B cell (primary cell): ENCODE results near the gene ST3GAL3. TPM values are rescaled to one million over a fixed set of nuclear protein-coding genes. Genes with fewer than 3 reads are reported as not detected.

ENCODE experiments used
- ATAC-seq: fragments of 200-7000 bp; cut with Tn5 transposase; one replicate; pipeline ENCODE4 v1.10.0; 2021; ENCODE audit warnings: low read depth, mild to moderate bottlenecking, moderate number of reproducible peaks, moderate library complexity
- CTCF ChIA-PET: fragments of 350-600 bp; sonication (Branson Sonifier 250); formaldehyde crosslinking; loops from one replicate; lab custom pipeline; 2021; ENCODE audit warnings: antibody characterized with exemption, inconsistent platforms; lab: Charles Lee
- POLR2A ChIA-PET: fragments of 350-600 bp; sonication (Branson Sonifier 250); formaldehyde crosslinking; loops from one replicate; lab custom pipeline; 2021; ENCODE audit warnings: antibody characterized with exemption; lab: Charles Lee
- DNase-seq: peaks from one replicate; pipeline ENCODE4 v3.0.0; 2013
- H2AFZ ChIP-seq: 2 replicates; pipeline ENCODE4 v1.6.1; 2012; ENCODE audit warnings: mild to moderate bottlenecking, low read depth, low read length; ENCODE audit not compliant: insufficient read depth, poor library complexity, severe bottlenecking
- H3K27ac ChIP-seq, 2 donors: 1 replicate in 1 of 2; 2 replicates in 1 of 2; pipeline ENCODE4 v1.5.1; 2012 to 2013; ENCODE audit warnings: low read length in 2 of 2, mild to moderate bottlenecking in 2 of 2, moderate library complexity in 1 of 2
- H3K27me3 ChIP-seq, 4 experiments: fragments of 200-600 bp in 1 of 4; sonication (generic) in 1 of 4; replicated peaks in 1 of 4; 1 replicate in 2 of 4; 2 replicates in 2 of 4; pipeline versions ENCODE4 v1.6.1 to v1.7.0; 2013 to 2016; ENCODE audit warnings: low read length in 3 of 4, mild to moderate bottlenecking in 2 of 4, mixed read lengths in 1 of 4, moderate library complexity in 1 of 4; ENCODE audit not compliant: insufficient read depth in 4 of 4, control insufficient read depth in 3 of 4; ENCODE audit errors: control extremely low read depth in 1 of 4
- H3K36me3 ChIP-seq, 2 experiments: replicated peaks in 1 of 2; 1 replicate in 1 of 2; 2 replicates in 1 of 2; pipeline versions ENCODE4 v1.6.1 to v1.7.1; 2013; ENCODE audit warnings: low read length in 1 of 2; ENCODE audit not compliant: insufficient read depth in 2 of 2, control insufficient read depth in 1 of 2; ENCODE audit errors: control extremely low read depth in 1 of 2, extremely low read depth in 1 of 2
- H3K4me1 ChIP-seq, 2 donors: fragments of 200-600 bp in 1 of 2; sonication (generic) in 1 of 2; 1 replicate in 1 of 2; 2 replicates in 1 of 2; pipeline versions ENCODE4 v1.5.1 to v1.6.1; 2013 to 2017; ENCODE audit warnings: low read length in 2 of 2; ENCODE audit not compliant: control insufficient read depth in 2 of 2, insufficient read depth in 2 of 2
- H3K4me2 ChIP-seq: replicated peaks from 2 replicates; pipeline ENCODE3; 2012; ENCODE audit warnings: mild to moderate bottlenecking, low read depth, low read length; ENCODE audit not compliant: poor library complexity, severe bottlenecking
- H3K4me3 ChIP-seq, 5 experiments: fragments of 200-600 bp in 1 of 5; sonication (generic) in 1 of 5; 1 replicate in 3 of 5; 2 replicates in 2 of 5; pipeline versions ENCODE4 v1.5.1 to v1.7.0; 2011 to 2016; ENCODE audit warnings: low read length in 4 of 5, mild to moderate bottlenecking in 4 of 5, low read depth in 2 of 5, control low read depth in 1 of 5, moderate library complexity in 1 of 5; ENCODE audit not compliant: insufficient read depth in 1 of 5; ENCODE audit errors: control extremely low read depth in 1 of 5, extremely low read depth in 1 of 5
- H3K79me2 ChIP-seq: fragments of 200-600 bp; sonication (generic); one replicate; pipeline ENCODE4 v1.6.0; 2016; ENCODE audit warnings: low read length; ENCODE audit not compliant: control insufficient read depth, insufficient read depth
- H3K9ac ChIP-seq: fragments of 200-600 bp; sonication (generic); 2 replicates; pipeline ENCODE4 v1.6.1; 2017; ENCODE audit warnings: mild to moderate bottlenecking, low read length, moderate library complexity
- H3K9me3 ChIP-seq, 3 donors: one replicate each; pipeline versions ENCODE4 v1.6.1 to v1.7.1; 2013; ENCODE audit warnings: low read length in 2 of 3; ENCODE audit not compliant: control insufficient read depth in 2 of 3, insufficient read depth in 1 of 3; ENCODE audit errors: control extremely low read depth in 1 of 3
- H4K20me1 ChIP-seq: 2 replicates; pipeline ENCODE4 v1.6.0; 2012; ENCODE audit warnings: mild to moderate bottlenecking, low read length; ENCODE audit not compliant: insufficient read depth, control insufficient read depth, poor library complexity, severe bottlenecking
- H3K27ac Mint-ChIP-seq: one replicate; pipeline ENCODE4 v1.8.0; 2021; ENCODE audit warnings: mixed read lengths
- H3K27me3 Mint-ChIP-seq: one replicate; pipeline ENCODE4 v1.8.0; 2021; ENCODE audit warnings: mixed read lengths
- H3K4me1 Mint-ChIP-seq: one replicate; pipeline ENCODE4 v1.8.0; 2021; ENCODE audit warnings: mixed read lengths
- H3K4me3 Mint-ChIP-seq: one replicate; pipeline ENCODE4 v1.8.0; 2021; ENCODE audit warnings: mixed read lengths
- H3K9me3 Mint-ChIP-seq: one replicate; pipeline ENCODE4 v1.8.0; 2022; ENCODE audit warnings: mixed read lengths; ENCODE audit not compliant: insufficient read depth
- CTCF ChIP-seq: fragments of 200-600 bp; IDR thresholded peaks from one replicate; pipeline ENCODE4 v1.8.0; 2022; ENCODE audit warnings: antibody characterized with exemption, mild to moderate bottlenecking
- EZH2 ChIP-seq: IDR thresholded peaks from 2 replicates; pipeline ENCODE4 v1.6.1; 2012; ENCODE audit warnings: borderline replicate concordance, low read depth, mild to moderate bottlenecking, moderate library complexity, low read length; ENCODE audit not compliant: insufficient read depth, poor library complexity, severe bottlenecking
- WGBS: methylation state at CpG from one replicate; pipeline ENCODE4 v1.1.5; 2013; ENCODE audit warnings: missing lambda C conversion rate; ENCODE audit not compliant: insufficient coverage; 5-methylcytosine and 5-hydroxymethylcytosine counted together
- intact Hi-C: fragments of 100-400 bp; cut with micrococcal nuclease; formaldehyde crosslinking; loops from one replicate; pipeline ENCODE4 v1.10.0; 2022
- polyA plus RNA-seq: library from polyadenylated mRNA; depleted of rRNA; stranded (reverse); fragments of >200 nt; gene quantifications from 2 replicates; pipeline ENCODE4 v1.2.3, GENCODE V29; 2012
- total RNA-seq, 2 donors: library from RNA; stranded (reverse); fragments of 120-200 nt in 1 of 2; gene quantifications; 1 replicate in 1 of 2; 2 replicates in 1 of 2; pipeline versions ENCODE4 v1.2.3 to v1.2.4, GENCODE V29; 2013 to 2022

ST3GAL3 gene
- total and polyA plus RNA-seq, 2 donors (not counting 1 experiment from before 2014, with no cell fraction given), result 16.8 to 31.4 TPM

GRCh38 chr1:43818691-43819090 is 111.4 kb downstream of the ST3GAL3 start:
- no peak overlapping the region for H3K4me3 ChIP-seq
- no peak overlapping the region for H3K9ac ChIP-seq
- no peak overlapping the region for H3K4me2 ChIP-seq
- Mint-ChIP-seq H3K4me1 (no peaks in the 10 kb centered on the region), H3K27me3 (no peaks in the 10 kb centered on the region), H3K27ac (no peak overlapping the region), H3K9me3 (peaks cover 2% of the 10 kb centered on the region), H3K4me3 (no peak overlapping the region)
- WGBS, result 100% methylated on average over 1 of the region's 1 CpG
- H3K9me3 ChIP-seq, result peaks cover 0 to 8% (median 5%) of the 10 kb centered on the region in 3 donors
- no peaks in the 10 kb centered on the region for H3K4me1 ChIP-seq
- no peak for ATAC-seq
- no peaks in the 10 kb centered on the region for H3K27me3 ChIP-seq
- H3K27ac ChIP-seq, result no peak overlapping the region
- TF ChIP-seq EZH2, result no peak
- TF ChIP-seq CTCF, result no peak
- CTCF ChIA-PET, result no interaction called here
- no peaks in the 10 kb centered on the region for H4K20me1 ChIP-seq
- intact Hi-C loops, result no loop called here
- H3K36me3 ChIP-seq, result peaks cover 3 to 10% of the 10 kb centered on the region in 2 experiments
- H3K79me2 ChIP-seq, result no peaks in the 10 kb centered on the region
- no peak for DNase-seq
- H2AFZ ChIP-seq, result no peak overlapping the region
- POLR2A ChIA-PET, result no interaction called here

GRCh38 chr1:43819357-43819756 is 112.0 kb downstream of the ST3GAL3 start:
- no peaks in the 10 kb centered on the region for H3K79me2 ChIP-seq
- no peak overlapping the region for H2AFZ ChIP-seq
- H3K36me3 ChIP-seq, result peaks cover 3 to 10% of the 10 kb centered on the region in 2 experiments
- ATAC-seq (no peak), DNase-seq (no peak)
- Mint-ChIP-seq H3K4me1 (peaks cover 4% of the 10 kb centered on the region), H3K4me3 (no peak overlapping the region), H3K9me3 (peaks cover 2% of the 10 kb centered on the region), H3K27ac (no peak overlapping the region), H3K27me3 (no peaks in the 10 kb centered on the region)
- no peak overlapping the region for H3K9ac ChIP-seq
- no CpG with 5 or more reads among the region's 4 CpGs for WGBS
- peaks cover 0 to 8% (median 5%) of the 10 kb centered on the region in 3 donors for H3K9me3 ChIP-seq
- TF ChIP-seq CTCF (no peak), EZH2 (no peak)
- no peak overlapping the region for H3K27ac ChIP-seq
- H3K4me3 ChIP-seq, result no peak overlapping the region
- ChIA-PET POLR2A (no interaction called here), CTCF (no interaction called here)
- intact Hi-C loops, result no loop called here
- H4K20me1 ChIP-seq, result no peaks in the 10 kb centered on the region
- H3K4me2 ChIP-seq, result no peak overlapping the region
- H3K4me1 ChIP-seq, result peaks cover 0 to under 1% of the 10 kb centered on the region in 2 donors
- no peaks in the 10 kb centered on the region for H3K27me3 ChIP-seq
